GM18526 (cell line): ENCODE measurements around the gene L1CAM.

Experiments
- POLR2A ChIP-seq: IDR thresholded peaks from 3 replicates; pipeline ENCODE4 v1.6.1; 2011; ENCODE audit not compliant: insufficient read length; ENCODE audit errors: extremely low read depth

The L1CAM gene

DNA sequence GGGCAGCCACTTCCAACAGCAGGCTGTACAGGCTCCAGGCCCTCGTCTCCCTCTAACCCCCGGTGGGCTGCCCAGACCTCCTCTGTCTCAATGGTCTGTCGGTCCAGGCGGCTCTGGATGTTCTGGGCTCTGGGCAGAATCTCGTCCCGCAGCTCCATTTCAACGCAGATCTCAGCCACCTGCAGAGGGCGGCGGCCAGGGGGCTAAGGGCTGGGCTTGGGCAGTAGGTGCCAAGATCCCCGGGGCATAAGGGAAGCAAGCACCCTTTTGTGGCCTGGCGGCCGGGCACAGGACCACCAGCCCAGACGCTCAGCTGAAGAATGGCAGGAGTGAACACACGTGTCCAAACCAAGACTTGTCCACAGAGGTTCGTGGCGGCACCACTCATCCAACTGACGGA is 27.7 kb upstream of the L1CAM start:
- no peak for TF ChIP-seq POLR2A

DNA sequence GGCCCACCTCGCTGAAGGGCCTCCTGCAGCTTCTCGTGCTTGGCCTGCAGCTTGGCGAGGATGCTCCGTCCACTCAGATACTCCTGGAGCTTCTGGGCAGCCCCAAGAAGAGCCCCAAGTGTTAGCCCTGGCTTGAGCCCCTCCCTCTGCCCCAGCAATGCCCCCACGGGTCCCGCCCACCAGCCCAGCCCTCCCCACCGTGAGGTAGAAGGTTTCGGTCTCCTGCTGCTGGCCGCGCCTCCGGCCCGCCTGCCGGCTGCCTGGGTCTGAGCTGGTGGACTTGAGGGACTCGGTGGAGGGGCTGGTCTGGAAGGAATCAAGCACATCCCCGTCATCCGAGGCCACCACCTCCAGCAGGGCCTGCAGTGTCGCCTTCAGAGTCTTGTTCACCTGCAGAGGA is 27.2 kb upstream of the L1CAM start:
- TF ChIP-seq POLR2A: no peak

DNA sequence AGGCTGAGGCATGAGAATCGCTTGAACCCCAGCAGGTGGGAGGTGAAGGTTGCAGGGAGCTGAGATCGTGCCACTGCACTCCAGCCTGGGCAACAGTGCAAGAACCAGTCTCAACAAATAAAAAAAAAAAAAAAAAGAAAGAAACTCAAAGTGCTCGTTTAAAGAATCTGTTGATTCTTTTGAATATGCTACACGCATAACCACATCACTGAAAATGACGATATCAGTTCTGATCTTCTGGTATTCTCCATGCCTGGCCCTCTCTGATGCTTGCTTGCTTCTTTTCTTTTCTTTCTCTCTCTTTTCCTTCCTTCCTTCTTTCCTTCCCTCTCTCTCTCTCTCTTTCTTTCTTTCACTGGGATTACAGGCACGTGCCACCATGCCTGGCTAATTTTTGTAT is 25.8 kb upstream of the L1CAM start:
- TF ChIP-seq POLR2A: no peak

DNA sequence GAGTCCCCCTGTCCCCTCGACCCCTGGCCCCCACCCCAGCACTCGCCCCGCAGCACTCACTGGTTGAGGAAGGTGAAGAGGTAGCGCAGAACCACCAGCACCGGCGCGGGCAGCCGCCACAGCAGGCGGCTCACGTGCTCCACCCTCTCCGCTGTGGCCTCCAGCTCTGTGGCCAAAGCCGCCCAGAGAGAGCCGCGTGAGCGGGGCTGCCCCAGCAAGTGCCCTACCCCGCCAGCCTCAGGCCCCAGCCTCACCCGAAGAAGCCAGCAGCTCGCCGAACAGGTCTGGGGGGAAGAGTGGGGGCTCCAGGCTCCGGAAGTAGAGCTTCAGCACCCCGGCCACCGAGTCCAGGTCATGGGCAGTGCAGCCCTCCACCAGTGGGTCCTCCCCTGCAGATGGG is 24.5 kb upstream of the L1CAM start:
- TF ChIP-seq POLR2A: no peak

DNA sequence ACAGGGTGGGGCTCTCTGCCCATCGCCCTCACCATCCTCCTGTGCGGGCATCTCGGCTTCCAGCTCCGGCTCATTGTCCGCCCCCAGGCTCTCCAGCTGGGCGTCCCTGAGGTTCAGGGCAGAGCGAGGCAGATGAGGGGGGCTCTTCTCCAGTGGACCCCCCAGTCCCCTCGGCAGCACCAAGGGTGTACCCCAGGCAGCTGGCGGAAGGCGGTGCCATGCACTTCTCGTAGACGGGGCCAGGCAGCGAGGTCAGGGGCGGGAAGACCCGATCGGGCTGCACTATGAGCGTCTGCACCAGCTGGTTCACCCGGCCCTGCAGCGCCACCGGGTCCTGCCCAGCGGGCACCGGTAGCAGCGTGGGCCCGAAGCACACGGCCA is 24.0 kb upstream of the L1CAM start:
- no peak for TF ChIP-seq POLR2A

DNA sequence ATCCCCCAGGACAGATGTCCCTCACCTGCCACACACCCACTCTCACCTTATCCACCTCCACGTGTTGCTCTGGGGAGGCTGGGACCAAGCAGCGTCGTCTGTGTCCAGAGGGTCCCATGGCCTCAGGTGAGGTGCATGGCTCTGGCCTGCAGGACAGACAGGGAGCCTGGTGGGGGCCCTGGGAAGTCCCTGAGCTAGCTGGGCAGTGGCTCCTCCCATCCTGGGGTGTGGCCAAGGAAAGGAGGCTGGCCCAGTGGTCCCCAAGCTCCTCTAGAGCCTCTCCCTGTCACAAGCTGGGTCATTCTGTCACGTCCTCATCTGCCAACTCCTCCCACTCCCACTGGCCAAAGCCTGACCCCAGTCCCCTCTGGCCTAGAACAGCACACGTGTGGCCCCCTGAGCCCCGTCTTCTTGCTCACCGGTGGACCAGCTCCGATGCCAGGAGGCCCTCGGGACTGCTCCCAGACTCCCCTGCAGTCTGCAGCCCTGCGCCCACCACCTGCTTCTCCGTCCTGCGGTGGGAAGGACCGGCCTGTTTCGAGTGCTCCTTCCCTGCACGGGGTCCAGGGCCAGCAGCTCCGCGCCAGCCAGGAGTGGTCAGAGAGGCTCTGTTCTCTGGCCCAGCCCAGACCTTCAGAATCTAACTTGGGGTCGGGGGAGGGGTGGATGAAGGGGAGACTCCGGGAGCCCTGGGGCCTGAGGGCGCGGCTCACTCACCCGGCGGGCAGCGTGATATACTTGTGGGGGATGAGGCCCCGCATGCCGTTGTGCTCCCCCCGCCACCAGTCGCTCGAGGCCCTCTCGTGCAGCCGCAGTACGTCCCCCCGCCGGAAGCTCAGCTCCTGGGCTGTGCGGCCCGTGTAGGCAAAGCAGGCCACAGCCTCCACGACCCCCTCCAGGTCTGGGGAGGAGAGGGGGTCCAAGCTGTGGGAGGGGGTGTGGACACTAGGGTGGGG is 23.3 kb upstream of the L1CAM start:
- TF ChIP-seq POLR2A: no peak

DNA sequence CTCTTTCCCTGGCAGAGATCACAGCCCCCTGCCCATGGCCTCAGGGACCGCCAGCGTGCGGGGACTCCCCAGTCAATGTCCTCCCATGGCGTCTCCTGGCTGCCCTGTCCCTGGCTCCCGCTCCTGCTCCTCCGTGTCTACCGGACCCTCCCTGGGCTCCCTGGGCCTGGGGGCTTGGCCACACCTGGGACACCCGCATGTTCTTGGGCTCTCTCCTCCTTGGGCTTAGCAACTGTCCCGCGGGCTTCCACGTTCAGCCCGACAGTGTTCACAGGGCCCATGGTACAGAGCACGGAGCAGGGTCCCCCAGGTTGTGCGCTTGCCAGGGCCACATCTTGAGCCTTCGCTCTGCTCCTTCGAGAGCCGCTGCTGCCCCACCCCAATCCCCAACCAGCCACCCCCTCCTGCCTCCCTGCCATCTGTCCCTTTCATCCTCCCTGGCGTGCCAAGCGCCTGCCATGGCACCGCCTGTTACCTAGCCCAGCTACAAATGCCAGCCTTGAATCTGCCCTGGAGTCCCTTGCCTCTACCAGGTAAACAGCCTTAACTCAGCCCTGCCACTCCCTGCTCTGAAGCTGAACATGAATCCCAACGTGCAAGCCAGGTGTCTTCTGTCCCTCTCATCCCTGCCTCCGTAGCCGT is 22.4 kb upstream of the L1CAM start:
- no peak for TF ChIP-seq POLR2A

DNA sequence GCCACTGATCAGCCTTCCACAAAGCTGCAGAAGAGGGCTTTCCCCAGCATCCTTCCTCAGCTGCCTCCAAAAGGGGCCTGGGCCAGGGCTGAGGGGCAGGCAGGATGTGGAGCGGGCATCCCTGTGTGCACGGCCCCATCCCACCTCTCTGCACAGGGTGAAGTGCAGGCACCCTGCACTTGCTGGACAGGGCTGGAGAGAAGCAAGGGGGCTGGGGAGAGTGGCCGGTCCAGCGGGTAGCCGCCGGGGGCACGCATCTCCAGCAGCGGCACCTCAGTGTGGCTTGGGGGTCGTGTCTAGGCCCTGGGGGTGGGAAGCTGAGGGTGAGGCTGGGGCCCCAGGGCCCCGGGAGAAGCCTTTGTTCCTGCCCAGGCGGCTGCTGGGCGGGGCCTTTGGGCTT is 21.5 kb upstream of the L1CAM start:
- TF ChIP-seq POLR2A: no peak

DNA sequence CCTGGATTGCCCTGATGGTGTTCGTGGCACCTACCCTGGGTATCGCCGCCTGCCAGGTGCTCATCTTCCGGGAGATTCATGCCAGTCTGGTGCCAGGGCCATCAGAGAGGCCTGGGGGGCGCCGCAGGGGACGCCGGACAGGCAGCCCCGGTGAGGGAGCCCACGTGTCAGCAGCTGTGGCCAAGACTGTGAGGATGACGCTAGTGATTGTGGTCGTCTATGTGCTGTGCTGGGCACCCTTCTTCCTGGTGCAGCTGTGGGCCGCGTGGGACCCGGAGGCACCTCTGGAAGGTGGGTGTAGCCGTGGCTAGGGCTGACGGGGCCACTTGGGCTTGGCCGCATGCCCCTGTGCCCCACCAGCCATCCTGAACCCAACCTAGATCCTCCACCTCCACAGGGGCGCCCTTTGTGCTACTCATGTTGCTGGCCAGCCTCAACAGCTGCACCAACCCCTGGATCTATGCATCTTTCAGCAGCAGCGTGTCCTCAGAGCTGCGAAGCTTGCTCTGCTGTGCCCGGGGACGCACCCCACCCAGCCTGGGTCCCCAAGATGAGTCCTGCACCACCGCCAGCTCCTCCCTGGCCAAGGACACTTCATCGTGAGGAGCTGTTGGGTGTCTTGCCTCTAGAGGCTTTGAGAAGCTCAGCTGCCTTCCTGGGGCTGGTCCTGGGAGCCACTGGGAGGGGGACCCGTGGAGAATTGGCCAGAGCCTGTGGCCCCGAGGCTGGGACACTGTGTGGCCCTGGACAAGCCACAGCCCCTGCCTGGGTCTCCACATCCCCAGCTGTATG is 20.3 kb upstream of the L1CAM start:
- no peak for TF ChIP-seq POLR2A

DNA sequence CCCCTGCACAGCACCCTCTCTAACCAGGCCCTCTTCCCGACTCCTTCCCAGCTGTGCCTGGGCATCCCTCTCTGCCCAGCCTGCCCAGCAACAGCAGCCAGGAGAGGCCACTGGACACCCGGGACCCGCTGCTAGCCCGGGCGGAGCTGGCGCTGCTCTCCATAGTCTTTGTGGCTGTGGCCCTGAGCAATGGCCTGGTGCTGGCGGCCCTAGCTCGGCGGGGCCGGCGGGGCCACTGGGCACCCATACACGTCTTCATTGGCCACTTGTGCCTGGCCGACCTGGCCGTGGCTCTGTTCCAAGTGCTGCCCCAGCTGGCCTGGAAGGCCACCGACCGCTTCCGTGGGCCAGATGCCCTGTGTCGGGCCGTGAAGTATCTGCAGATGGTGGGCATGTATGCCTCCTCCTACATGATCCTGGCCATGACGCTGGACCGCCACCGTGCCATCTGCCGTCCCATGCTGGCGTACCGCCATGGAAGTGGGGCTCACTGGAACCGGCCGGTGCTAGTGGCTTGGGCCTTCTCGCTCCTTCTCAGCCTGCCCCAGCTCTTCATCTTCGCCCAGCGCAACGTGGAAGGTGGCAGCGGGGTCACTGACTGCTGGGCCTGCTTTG is 19.6 kb upstream of the L1CAM start:
- TF ChIP-seq POLR2A: no peak

DNA sequence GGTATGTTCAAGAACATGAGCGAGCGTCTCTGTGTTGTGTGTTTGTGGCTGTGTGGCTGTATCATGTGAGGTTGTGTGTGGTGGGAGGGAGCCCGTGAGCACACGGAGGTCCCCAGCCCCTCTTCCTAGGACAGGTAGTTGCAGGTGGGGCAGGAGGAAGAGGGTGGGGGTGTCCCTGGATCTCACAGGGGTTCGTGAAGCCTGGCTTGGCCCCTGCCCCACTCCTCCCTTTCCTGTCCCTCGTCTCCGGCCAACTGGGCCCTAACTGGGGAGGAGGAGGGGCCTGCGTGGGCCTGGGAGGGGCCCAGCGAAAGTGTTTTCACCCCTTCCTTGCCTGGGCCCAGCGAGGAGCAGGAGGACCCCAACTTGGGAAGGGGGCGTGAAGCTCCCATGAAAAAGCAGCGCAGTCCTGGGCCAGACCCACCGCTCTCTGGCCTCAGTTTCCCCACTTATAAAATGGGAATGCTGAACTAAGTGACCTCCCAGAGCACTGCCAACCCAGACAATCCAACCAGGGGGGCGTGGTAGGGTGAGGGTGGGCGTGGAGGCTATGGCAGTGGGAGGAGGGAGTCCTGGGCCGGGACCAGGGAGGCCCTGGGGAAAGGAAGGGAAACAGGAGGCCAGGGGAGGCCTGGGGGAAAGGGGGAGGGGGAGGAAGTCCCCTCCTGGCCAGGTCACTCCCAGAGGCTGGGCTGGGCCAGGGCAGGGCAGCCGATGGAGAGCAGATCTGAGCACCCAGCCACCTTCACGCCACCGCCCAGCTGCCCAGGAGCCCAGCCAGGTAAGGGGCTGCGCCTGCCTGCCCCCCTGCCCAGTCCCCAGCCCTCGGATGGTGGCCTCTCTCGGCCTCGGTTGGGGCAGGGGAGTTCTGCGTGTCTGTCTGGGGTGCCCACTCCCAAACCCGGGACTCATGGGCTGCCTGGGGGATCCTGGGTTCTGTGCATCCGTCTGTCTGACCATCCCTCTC is 18.3 kb upstream of the L1CAM start, which contains the start of gene AVPR2:
TSS of gene AVPR2 (plus strand) at position 683 of the 967 bp plus-strand sequence. CDS start 473 bp downstream, outside the sequence.
- no peak for TF ChIP-seq POLR2A

DNA sequence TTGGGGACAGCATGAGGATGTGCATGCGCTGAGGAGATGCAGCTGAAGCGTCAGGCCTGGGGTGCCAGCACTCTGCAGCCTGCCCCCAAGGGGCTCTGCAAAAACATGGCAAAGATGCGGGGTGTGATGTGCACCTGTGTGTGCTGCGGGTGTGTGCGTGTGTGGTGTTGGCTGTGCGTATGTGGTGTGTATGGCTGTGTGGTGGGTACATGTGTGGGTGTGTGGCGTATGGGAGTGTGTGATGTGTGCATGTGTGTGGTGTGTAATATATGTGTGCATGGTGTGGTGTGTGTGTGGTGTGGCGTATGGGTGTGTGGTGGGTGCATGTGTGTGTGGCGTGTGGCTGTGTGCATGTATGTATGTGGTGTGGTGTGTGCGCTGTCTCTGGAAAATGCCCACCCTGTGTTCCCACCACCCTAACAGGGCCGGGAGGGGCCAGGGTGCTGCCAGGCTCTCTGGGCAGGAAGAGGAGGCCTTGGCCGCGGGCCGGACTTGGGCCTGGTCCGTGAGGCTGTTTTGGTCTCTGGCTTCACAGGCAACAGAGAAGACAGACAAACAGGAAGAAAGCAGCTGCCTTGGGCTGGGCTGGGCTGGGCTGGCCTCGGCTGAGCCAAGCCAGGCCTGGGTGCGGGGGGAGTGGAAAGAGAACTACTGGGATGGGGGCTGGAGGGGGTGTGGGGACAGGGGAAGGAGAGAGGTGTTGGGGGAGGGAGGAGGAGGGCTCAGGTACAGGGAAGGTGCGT is 17.4 kb upstream of the L1CAM start:
- TF ChIP-seq POLR2A: no peak

DNA sequence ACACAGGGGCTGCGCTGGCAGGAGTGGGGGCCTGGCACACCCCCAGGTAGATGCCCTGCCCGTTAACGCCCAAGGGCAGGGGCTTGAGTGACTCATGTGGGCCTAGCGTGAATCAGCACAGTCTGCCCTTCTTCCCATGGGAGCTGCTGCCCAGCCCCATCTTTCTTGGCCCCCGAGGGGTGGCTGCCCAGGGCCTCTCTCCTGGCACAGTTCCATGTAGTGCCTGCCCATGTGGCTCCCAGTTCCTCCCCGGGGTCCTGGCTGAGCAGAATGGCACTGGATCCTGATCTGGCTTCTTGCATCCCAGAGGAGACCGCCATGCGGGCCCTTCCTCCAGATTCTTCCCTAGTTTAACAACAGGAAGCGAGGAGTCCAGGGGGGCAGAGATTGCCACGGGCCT is 16.4 kb upstream of the L1CAM start:
- TF ChIP-seq POLR2A: no peak
